ENCODE measurements around the gene PARD3. TPM values are rescaled to one million over a fixed set of nuclear protein-coding genes. Genes with fewer than 3 reads are reported as not detected.

Gene PARD3
- total RNA-seq, 6 donors from 2014 or later, result 30.6 to 108 (median 50.6) TPM

DNA sequence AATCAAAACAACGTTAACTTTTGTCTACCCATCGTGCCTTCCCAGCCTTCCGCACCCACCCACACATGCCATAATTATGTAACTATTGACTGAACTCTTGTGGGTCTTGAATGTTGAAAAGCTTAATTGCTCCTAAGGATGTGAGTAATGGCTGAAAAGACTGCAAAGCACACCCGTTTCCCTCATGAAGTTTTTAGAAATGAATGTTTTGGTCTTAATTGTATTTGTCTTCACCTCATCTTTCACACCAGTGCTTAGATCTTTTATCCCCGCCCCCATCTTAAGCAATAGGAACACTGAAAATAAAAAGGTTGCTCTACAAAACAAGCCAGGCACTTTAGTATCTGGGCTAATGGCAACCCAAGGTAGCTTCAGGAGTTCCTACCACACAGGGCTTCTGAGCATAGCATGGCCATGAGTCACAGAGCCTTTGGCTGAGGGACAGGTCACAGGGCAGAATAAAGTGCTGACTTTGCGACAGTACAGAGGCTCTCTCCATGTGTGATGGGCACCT, 690.5 kb downstream of the PARD3 start:
- ATAC-seq (ENCODE audit: low FRiP score in 2 of 2) (peak; percentile 40 to 73), DNase-seq (peak in 1 of 2 donors; percentile 61)
- WGBS, 2 donors, result 66 to 77% methylated on average over 6 of the region's 6 CpGs
- Histone ChIP-seq H3K4me1 (peaks cover 3 to 14% (median 9%) of the 10 kb centered on the region in 4 donors), H3K4me3 (no peak overlapping the region), H3K36me3 (no peaks in the 10 kb centered on the region), H3K9me3 (no peaks in the 10 kb centered on the region), H3K27me3 (no peaks in the 10 kb centered on the region), H3K27ac (no peak overlapping the region)
- TF ChIP-seq, protein P1, sequence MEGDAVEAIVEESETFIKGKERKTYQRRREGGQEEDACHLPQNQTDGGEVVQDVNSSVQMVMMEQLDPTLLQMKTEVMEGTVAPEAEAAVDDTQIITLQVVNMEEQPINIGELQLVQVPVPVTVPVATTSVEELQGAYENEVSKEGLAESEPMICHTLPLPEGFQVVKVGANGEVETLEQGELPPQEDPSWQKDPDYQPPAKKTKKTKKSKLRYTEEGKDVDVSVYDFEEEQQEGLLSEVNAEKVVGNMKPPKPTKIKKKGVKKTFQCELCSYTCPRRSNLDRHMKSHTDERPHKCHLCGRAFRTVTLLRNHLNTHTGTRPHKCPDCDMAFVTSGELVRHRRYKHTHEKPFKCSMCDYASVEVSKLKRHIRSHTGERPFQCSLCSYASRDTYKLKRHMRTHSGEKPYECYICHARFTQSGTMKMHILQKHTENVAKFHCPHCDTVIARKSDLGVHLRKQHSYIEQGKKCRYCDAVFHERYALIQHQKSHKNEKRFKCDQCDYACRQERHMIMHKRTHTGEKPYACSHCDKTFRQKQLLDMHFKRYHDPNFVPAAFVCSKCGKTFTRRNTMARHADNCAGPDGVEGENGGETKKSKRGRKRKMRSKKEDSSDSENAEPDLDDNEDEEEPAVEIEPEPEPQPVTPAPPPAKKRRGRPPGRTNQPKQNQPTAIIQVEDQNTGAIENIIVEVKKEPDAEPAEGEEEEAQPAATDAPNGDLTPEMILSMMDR (IDR thresholded peaks at IDR 0.05), result no peak
- TF ChIP-seq POLR2AphosphoS5 (IDR thresholded peaks at IDR 0.05), result no peak
- no peak for TF ChIP-seq POLR2A (IDR thresholded peaks at IDR 0.05)

DNA sequence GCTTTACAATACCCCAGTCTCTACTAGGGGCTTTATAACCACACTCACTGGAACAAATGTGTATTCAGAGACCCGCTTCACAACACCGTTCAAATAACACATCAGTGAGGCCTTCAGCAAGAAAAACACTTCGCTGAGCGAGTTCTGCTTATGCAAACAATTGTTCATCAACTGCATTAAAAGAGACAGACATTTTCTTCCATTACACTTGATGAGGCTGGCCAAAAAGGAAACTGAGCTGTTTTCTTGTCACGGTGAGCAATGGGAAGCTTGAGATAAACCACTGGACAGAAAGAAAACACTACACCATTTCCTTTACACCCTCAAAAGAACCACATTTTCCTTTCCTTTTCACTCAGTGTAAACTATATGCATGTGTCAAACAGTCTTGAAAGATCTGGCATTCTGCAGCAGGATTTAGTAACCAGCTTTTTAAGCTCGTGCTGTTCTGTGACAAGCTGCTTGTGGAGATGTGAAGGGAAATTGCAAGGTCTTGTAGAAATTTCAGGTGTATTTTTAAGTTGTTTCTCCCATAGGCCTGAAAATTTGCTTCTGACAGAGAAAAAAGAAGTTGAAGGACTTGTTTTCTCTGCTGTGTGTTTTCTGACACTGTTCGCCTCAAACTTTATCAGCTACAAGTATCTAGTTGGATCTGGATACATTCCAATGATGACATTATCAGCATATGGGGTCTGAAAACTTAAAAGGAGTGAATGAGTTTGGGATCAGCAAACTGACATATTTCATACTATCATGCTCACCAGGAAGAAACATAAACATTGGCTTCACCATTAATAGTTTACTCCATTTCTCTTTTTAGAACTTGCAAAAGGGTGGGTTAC, 693.1 kb downstream of the PARD3 start:
- WGBS, 2 donors, result 22 to 26% methylated on average over 7 of the region's 7 CpGs
- DNase-seq (no peak), ATAC-seq (ENCODE audit: low FRiP score in 2 of 2) (no peak)
- peaks cover 5 to 14% (median 9%) of the 10 kb centered on the region in 4 donors for H3K4me1 ChIP-seq
- no peaks in the 10 kb centered on the region for H3K9me3 ChIP-seq
- no peak overlapping the region for H3K27ac ChIP-seq
- no peak overlapping the region for H3K4me3 ChIP-seq
- no peak for TF ChIP-seq POLR2A (IDR thresholded peaks at IDR 0.05)
- no peak for TF ChIP-seq EP300 (IDR thresholded peaks at IDR 0.05)
- TF ChIP-seq POLR2AphosphoS5 (IDR thresholded peaks at IDR 0.05), result no peak
- TF ChIP-seq, protein P1 (IDR thresholded peaks at IDR 0.05), result no peak
- peaks cover 0 to 2% (median 0%) of the 10 kb centered on the region in 4 donors for H3K36me3 ChIP-seq
- no peaks in the 10 kb centered on the region for H3K27me3 ChIP-seq

DNA sequence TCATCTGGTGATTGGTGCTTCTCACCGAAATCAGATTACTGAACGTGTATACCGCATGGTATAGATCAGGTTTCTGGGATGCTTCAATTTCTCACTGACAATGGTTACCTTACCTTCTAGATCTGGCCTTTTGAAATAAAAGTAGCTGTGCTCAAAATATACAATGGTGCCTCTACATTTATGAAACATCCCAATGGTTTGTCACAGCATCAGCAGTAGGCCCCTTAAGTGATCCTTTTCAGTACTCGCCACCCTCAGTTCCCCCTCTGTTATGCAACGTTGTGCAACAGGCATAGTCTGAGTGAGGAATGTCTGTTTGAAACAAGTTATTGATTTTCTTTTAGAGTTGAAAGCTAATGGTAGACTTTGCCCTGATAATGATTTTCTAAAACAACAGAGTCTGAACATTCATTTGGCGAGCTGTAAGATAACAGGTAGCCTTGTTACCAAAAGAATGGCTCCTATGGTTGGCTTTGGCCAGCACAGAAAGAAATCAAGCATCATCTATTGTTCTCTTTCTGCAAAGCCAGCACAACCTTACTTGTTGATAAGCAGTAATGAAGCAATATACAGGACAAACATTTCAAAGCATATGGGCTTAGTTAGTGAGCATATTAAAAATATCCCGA, 693.9 kb downstream of the PARD3 start:
- H3K27me3 ChIP-seq, result no peaks in the 10 kb centered on the region
- TF ChIP-seq EP300 (IDR thresholded peaks at IDR 0.05) (no peak), POLR2AphosphoS5 (IDR thresholded peaks at IDR 0.05) (no peak), POLR2A (IDR thresholded peaks at IDR 0.05) (no peak)
- TF ChIP-seq, protein P1 (IDR thresholded peaks at IDR 0.05), result no peak
- H3K27ac ChIP-seq, result no peak overlapping the region
- peaks cover 5 to 14% (median 13%) of the 10 kb centered on the region in 4 donors for H3K4me1 ChIP-seq
- H3K36me3 ChIP-seq, result peaks cover 0 to 2% (median 0%) of the 10 kb centered on the region in 4 donors
- no peak for ATAC-seq (ENCODE audit: low FRiP score in 2 of 2)
- no peak overlapping the region for H3K4me3 ChIP-seq
- no peak for DNase-seq
- WGBS, 2 donors, result 80 to 89% methylated on average over 7 of the region's 7 CpGs
- no peaks in the 10 kb centered on the region for H3K9me3 ChIP-seq

DNA sequence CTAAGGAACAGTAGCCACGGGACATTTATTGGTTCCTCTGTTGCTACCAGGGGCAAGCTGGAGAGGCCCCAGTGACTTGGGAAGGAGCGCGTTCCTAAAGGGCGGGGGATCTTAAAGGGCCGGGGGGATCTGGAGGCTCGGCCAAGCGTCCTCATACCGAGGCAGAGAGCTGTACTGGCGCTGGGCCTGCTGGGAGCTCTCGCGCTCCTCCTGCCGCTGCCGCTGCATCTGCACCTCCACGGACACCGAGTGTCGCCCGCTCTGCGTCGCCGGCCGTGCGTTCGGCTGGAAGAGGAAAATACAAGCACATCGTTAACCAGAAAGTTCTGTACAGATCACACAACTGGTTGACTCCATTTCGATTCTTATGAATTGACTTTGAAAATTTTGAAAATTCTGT, 695.6 kb downstream of the PARD3 start:
- peak in 1 of 2 donors; percentile 12 for ATAC-seq (ENCODE audit: low FRiP score in 2 of 2)
- peak in 1 of 2 donors; percentile 82 for DNase-seq
- Histone ChIP-seq H3K36me3 (peaks cover 0 to 2% (median 0%) of the 10 kb centered on the region in 4 donors), H3K4me3 (no peak overlapping the region), H3K27me3 (no peaks in the 10 kb centered on the region), H3K27ac (no peak overlapping the region), H3K4me1 (peaks cover 5 to 14% (median 13%) of the 10 kb centered on the region in 4 donors), H3K9me3 (no peaks in the 10 kb centered on the region)
- 96 to 97% methylated on average over 25 of the region's 25 CpGs for WGBS, 2 donors
- TF ChIP-seq POLR2A (IDR thresholded peaks at IDR 0.05), result no peak
- TF ChIP-seq, protein P1 (IDR thresholded peaks at IDR 0.05), result no peak
